ENCODE measurements around the gene MYO10. TPM values are rescaled to one million over a fixed set of nuclear protein-coding genes. Genes with fewer than 3 reads are reported as not detected.
A peak's percentile ranks its signal among the peaks of the same experiment; 100 is the strongest.

The MYO10 gene
- total and polyA plus RNA-seq, 2 experiments from 2014 or later, result 8.2 to 9.3 TPM

GRCh38 chr5:16885635-16886365 lies 50.3 kb downstream of the MYO10 start:
- H3K4me1 ChIP-seq (ENCODE audit: low read depth), result peaks cover 16% of the 10 kb centered on the region
- H3K27me3 ChIP-seq, result no peaks in the 10 kb centered on the region
- H3K36me3 ChIP-seq, result no peaks in the 10 kb centered on the region
- no peak overlapping the region for H3K27ac ChIP-seq
- no peak overlapping the region for H3K4me3 ChIP-seq
- TF ChIP-seq, protein P1, sequence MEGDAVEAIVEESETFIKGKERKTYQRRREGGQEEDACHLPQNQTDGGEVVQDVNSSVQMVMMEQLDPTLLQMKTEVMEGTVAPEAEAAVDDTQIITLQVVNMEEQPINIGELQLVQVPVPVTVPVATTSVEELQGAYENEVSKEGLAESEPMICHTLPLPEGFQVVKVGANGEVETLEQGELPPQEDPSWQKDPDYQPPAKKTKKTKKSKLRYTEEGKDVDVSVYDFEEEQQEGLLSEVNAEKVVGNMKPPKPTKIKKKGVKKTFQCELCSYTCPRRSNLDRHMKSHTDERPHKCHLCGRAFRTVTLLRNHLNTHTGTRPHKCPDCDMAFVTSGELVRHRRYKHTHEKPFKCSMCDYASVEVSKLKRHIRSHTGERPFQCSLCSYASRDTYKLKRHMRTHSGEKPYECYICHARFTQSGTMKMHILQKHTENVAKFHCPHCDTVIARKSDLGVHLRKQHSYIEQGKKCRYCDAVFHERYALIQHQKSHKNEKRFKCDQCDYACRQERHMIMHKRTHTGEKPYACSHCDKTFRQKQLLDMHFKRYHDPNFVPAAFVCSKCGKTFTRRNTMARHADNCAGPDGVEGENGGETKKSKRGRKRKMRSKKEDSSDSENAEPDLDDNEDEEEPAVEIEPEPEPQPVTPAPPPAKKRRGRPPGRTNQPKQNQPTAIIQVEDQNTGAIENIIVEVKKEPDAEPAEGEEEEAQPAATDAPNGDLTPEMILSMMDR (IDR thresholded peaks at IDR 0.05; ENCODE audit: low read depth, low read length), result no peak
- no peaks in the 10 kb centered on the region for H3K9me3 ChIP-seq (ENCODE audit: low read depth)
- no peak for DNase-seq (ENCODE audit: low read depth in 1 of 2, low spot score in 1 of 2)

- no peaks in the 10 kb centered on the region for H3K36me3 ChIP-seq
- TF ChIP-seq, protein P1 (IDR thresholded peaks at IDR 0.05; ENCODE audit: low read depth, low read length), result no peak
Measured at GRCh38 chr5:16884595-16884994, 51.5 kb downstream of the MYO10 start.

DNA sequence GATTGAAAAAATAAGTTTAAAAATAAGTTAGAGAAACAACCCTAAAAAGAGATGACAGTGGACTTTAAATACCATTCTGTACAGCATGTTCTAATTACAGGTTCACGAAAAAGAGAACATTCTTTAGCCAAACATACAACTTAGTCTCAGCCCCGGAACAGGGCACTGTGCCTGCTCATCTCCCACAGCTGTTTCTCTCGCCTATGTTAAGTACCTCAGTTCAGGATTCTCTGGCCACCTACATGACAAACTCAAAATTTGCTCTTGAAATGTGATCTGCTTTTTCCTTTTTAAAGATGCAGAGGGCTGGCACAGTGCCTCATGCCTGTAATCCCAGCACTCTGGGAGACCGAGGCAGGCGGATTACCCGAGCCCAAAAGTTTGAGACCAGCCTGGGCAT lies 52.3 kb downstream of the MYO10 start:
- Histone ChIP-seq H3K27me3 (no peaks in the 10 kb centered on the region), H3K36me3 (no peaks in the 10 kb centered on the region), H3K4me3 (no peak overlapping the region), H3K4me1 (ENCODE audit: low read depth) (peaks cover 14% of the 10 kb centered on the region), H3K9me3 (ENCODE audit: low read depth) (no peaks in the 10 kb centered on the region), H3K27ac (no peak overlapping the region)
- DNase-seq (ENCODE audit: low read depth in 1 of 2, low spot score in 1 of 2), result no peak
- TF ChIP-seq, protein P1 (IDR thresholded peaks at IDR 0.05; ENCODE audit: low read depth, low read length), result no peak

More at GRCh38 chr5:16884595-16884994, 51.5 kb downstream of the MYO10 start:
- Histone ChIP-seq H3K4me1 (ENCODE audit: low read depth) (peaks cover 16% of the 10 kb centered on the region), H3K9me3 (ENCODE audit: low read depth) (no peaks in the 10 kb centered on the region), H3K4me3 (no peak overlapping the region), H3K27me3 (no peaks in the 10 kb centered on the region), H3K27ac (no peak overlapping the region)
- DNase-seq (ENCODE audit: low read depth in 1 of 2, low spot score in 1 of 2), result no peak

DNA sequence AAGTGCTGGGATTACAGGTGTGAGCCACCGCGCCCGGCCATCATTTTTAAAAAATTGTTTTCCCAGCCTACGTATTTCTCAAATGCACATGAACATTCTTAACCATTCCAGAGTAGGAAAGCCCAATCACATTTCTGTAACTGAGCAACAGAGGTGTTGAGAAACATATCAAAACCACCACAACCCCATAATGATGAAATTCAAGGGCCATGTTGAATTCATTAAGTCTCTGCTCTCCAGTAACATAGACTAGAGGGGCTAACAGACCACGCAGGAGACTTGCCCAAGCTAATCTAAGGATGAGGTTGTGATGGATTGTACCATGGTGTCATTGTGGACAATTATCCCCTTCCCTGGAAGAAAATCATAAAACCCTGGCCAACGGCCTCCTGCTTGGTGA lies 52.9 kb downstream of the MYO10 start:
- H3K27me3 ChIP-seq, result no peaks in the 10 kb centered on the region
- peaks cover 14% of the 10 kb centered on the region for H3K4me1 ChIP-seq (ENCODE audit: low read depth)
- no peaks in the 10 kb centered on the region for H3K36me3 ChIP-seq
- H3K27ac ChIP-seq, result no peak overlapping the region
- no peak overlapping the region for H3K4me3 ChIP-seq
- TF ChIP-seq, protein P1 (IDR thresholded peaks at IDR 0.05; ENCODE audit: low read depth, low read length), result no peak
- no peaks in the 10 kb centered on the region for H3K9me3 ChIP-seq (ENCODE audit: low read depth)
- peak in 1 of 2 donors; percentile 40 for DNase-seq (ENCODE audit: low read depth in 1 of 2, low spot score in 1 of 2)

DNA sequence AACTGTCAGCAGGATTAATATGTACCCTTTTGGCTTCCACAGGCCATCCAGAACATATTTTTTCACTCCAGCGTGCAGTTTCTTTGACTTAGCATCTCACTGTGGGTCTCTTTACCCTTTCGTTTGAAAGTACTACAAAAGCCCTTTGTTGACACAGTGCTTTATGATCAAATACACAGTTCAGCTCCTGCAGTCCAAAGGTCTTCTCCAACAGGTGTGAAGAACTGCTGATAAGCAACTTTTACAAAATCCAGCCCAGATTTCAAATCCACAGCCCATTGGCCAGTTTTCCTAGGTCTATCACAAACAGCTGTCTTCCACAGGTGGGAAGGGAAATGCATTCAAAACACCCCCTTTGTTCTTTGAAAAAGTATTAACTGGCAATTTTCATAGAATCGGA lies 54.8 kb downstream of the MYO10 start:
- Histone ChIP-seq H3K27ac (no peak overlapping the region), H3K27me3 (no peaks in the 10 kb centered on the region), H3K9me3 (ENCODE audit: low read depth) (no peaks in the 10 kb centered on the region), H3K4me1 (ENCODE audit: low read depth) (peaks cover 14% of the 10 kb centered on the region), H3K4me3 (no peak overlapping the region), H3K36me3 (no peaks in the 10 kb centered on the region)
- TF ChIP-seq, protein P1 (IDR thresholded peaks at IDR 0.05; ENCODE audit: low read depth, low read length), result no peak
- no peak for DNase-seq (ENCODE audit: low read depth in 1 of 2, low spot score in 1 of 2)

All from cardiac muscle cell (in vitro differentiated cells and primary cell).